Measurements from ENCODE around the gene CNP.

GRCh38 chr17:41982026-41982760 lies 15.6 kb downstream of the CNP start:
- TF ChIP-seq TAF1 (IDR thresholded peaks at IDR 0.05; ENCODE audit: low read depth) (no peak), REST (IDR thresholded peaks at IDR 0.05; ENCODE audit: low read depth) (no peak), ZBTB7A (IDR thresholded peaks at IDR 0.05; ENCODE audit: low read depth) (no peak), CREB1 (IDR thresholded peaks at IDR 0.05; ENCODE audit: low read depth) (no peak), EP300 (IDR thresholded peaks at IDR 0.05; ENCODE audit: borderline replicate concordance) (no peak), YY1 (IDR thresholded peaks at IDR 0.05; ENCODE audit: low read depth) (no peak), RAD21 (IDR thresholded peaks at IDR 0.05; ENCODE audit: low read depth) (no peak), MAX (IDR thresholded peaks at IDR 0.05) (no peak), USF1 (IDR thresholded peaks at IDR 0.05) (no peak), CEBPB (IDR thresholded peaks at IDR 0.05) (no peak), TEAD4 (IDR thresholded peaks at IDR 0.05) (no peak), TCF12 (IDR thresholded peaks at IDR 0.05; ENCODE audit: low read depth) (no peak)
